AG09319 (cell line): ENCODE measurements around the gene SSH2.

Experiments used
- DNase-seq: peaks from one replicate; pipeline ENCODE4 v3.0.0-alpha.2; 2010; ENCODE audit warnings: low read depth; ENCODE audit errors: extremely low read depth
- TF ChIP-seq, protein P1 (sequence below): IDR thresholded peaks from 2 replicates; pipeline ENCODE4 v1.5.1; 2011; ENCODE audit warnings: low read depth, mild to moderate bottlenecking, inconsistent platforms, low read length, moderate library complexity

Gene SSH2

DNA sequence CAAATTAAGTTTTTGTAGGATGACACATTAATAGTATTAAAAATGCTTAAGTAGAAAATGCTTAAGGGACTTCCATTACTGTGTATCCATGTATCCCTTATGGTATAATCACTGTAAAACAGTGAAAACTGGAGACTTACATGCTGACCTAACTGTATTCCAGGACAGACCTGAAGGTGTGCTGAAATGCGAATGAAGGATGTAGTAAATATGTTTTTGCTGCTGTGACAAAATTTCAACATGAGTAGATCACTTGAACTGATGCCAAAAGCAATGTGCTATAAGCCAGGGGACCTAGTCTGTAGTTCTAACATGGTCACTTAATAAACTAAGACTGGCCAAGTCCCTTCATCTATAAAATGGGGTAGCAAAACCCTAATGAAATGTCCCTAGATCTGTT lies 165.3 kb downstream of the SSH2 start:
- no peak for DNase-seq
- TF ChIP-seq, protein P1, sequence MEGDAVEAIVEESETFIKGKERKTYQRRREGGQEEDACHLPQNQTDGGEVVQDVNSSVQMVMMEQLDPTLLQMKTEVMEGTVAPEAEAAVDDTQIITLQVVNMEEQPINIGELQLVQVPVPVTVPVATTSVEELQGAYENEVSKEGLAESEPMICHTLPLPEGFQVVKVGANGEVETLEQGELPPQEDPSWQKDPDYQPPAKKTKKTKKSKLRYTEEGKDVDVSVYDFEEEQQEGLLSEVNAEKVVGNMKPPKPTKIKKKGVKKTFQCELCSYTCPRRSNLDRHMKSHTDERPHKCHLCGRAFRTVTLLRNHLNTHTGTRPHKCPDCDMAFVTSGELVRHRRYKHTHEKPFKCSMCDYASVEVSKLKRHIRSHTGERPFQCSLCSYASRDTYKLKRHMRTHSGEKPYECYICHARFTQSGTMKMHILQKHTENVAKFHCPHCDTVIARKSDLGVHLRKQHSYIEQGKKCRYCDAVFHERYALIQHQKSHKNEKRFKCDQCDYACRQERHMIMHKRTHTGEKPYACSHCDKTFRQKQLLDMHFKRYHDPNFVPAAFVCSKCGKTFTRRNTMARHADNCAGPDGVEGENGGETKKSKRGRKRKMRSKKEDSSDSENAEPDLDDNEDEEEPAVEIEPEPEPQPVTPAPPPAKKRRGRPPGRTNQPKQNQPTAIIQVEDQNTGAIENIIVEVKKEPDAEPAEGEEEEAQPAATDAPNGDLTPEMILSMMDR = no peak

DNA sequence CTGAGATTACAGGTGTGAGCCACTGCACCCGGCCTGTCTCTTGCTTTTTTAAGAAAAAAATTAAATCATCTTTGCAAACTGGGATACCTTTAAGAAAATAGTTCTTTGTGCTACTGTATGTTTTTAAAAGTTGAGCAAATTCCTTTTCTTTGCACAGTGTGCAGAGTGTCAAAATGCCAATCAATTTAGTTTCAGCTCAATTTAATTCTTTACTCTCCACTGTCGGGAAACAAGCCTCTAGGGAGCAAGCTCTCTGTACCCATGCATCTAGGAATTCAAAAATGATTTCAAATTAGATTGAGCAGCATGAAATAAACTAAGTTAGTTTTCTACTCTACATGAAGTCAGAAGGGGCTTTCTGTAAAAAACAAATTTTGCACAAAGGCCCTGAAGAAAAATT lies 165.8 kb downstream of the SSH2 start:
- TF ChIP-seq, protein P1 = no peak
- no peak for DNase-seq

DNA sequence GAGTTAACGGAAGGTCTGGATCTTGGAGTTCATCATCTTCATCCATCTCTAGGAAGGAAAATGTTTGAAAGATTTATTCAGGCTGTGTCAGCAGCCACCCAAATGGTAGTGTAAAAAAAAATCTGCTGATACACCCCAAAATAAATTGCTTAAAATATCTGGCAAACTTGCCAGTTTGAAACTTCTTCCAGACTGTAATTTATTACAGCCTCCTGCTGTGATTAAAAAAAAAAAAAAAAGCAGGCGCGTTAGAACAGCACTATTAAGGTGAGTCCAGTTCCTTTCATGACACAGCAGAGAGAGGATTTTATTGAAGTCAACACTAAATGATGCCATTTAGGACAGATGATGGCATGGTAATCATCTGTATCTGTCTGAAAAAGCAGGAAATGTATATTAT lies 166.8 kb downstream of the SSH2 start:
- no peak for DNase-seq
- TF ChIP-seq, protein P1 = no peak

DNA sequence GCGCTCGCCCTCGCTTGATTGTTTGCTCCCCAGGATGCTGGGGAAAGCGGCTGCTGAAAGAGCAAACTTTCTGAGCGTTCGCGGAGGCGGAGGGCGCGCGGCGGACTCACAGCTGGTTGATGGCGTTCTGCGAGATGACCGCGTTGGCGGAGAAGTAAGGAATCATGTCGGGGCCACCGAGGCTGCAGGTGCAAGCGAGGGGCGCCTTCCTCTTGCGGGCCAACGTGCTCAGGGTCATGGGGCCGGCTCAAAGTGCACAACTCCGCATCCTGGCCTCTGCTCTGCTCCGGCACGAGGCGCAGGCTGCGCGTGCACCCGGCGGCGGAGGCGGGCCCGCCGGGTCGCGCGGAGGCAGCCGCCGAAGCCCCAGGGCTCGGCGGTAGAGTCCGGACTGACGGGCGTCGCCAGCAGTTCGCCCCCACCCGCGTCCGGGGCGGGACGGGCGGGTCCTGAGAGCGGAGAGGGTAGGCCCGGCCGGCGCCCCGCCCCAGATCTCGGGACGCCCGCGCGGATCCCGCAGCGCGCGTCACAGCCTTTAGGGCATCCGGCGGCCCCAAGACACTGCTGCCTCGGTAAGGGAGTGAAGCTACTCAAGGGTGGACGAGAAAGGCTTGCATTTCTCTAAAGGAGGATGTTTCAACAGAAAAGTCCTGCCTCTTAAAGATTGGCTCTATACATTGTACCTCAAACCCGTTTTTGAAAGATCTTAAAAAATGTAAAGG lies 168.8 kb downstream of the SSH2 start:
- peak; percentile 67 for DNase-seq
- TF ChIP-seq, protein P1 = no peak

DNA sequence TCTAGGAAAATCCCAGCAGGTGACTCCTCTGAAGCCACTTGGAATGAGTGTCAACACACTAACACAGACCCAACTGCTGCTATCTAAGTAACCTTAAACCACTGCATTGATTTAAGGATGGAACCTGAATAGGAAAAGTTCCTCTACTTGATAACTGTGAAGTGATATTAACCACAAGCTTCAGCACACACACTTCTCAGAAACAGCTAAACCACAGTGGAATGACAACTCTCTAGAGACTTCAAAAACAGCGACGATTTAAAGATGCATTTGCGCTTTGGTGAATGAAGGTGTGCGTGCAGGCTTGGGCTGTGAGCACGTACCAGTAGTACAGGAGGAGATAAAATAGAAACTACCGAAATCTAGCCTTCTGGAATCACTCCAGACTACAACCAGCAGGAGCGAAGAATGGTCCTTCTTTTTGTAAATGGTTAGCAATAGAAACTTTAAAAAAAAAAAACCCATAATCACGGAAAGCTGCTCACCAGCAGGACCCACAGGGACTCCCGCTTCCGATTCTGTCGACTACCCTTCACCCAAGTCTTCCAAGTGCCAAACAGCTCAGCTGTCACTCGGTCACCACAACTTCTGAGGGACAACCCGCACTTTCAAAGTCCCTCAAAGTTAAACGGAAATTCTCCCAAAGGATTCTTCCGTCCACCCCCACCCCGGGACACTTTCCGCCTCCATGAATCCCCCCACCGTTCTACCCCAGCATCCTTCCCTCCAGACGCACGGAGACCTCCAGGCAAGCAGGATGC lies 169.6 kb downstream of the SSH2 start:
- TF ChIP-seq, protein P1 = no peak
- no peak for DNase-seq

DNA sequence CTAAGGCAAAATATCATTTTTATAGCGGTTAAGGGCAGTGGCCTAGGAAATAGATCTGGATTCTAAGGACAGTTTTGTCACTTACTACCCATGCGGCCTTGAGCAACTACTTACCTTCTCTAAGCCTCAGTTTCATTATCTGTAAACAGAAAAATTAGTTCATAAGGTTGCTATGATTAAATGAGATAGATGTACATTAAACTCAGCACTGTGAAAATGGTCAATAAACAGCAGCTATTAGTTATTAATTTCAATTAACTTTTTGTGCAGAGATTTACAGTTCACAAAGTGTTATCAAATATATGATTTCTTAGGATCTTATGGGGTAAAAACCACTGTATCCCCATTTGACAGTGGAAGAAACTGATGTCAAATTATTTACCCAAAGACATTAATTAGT lies 171.8 kb downstream of the SSH2 start:
- TF ChIP-seq, protein P1 = no peak
- no peak for DNase-seq

DNA sequence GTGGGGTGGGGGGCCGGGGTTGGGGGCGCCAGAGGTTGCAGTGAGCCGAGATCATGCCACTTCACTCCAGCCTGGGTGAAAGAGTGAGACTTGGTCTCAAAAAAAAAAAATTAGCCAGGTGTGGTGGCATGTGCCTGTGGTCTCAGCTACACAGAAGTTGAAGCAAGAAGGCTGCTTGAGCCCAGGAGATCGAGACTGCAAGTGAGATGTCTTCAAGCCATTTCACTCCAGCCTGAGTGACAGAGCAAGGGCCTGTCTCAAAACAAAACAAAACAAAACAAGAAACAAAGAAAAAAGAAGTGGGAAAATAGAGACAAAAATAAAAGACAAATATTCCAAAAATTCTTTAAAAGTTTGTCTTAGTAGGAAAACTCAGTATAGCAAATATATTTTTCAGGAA lies 172.2 kb downstream of the SSH2 start:
- no peak for DNase-seq
- TF ChIP-seq, protein P1 = no peak
